Subcutaneous adipose tissue (tissue), 4 donors: Measurements from ENCODE around the gene AP3B2. TPM values are rescaled to one million over a fixed set of nuclear protein-coding genes. Genes with fewer than 3 reads are reported as not detected.

ENCODE experiments used
- CTCF ChIP-seq: fragments of 450-650 bp; IDR thresholded peaks from one replicate; pipeline ENCODE4 v1.5.1; 2016; ENCODE audit warnings: low read depth, mild to moderate bottlenecking, control low read depth, antibody characterized with exemption, moderate library complexity
- total RNA-seq, 4 donors: library from RNA; depleted of rRNA; stranded (reverse); fragments of >200 nt; gene quantifications; one replicate each; pipeline ENCODE4 v1.1.0, GENCODE V29; 2016

The AP3B2 gene
- total RNA-seq, 4 donors from 2014 or later, result 0.82 to 3.4 (median 2.5) TPM

- TF ChIP-seq CTCF, result no peak
Measured at GRCh38 chr15:82742134-82742533, 32.5 kb upstream of the AP3B2 start.

GRCh38 chr15:82739086-82739485 is 29.4 kb upstream of the AP3B2 start:
- no peak for TF ChIP-seq CTCF

- TF ChIP-seq CTCF, result no peak
Measured at GRCh38 chr15:82737975-82738374, 28.3 kb upstream of the AP3B2 start.

GRCh38 chr15:82731527-82731926 is 21.9 kb upstream of the AP3B2 start:
- no peak for TF ChIP-seq CTCF

GRCh38 chr15:82730022-82730530 is 20.4 kb upstream of the AP3B2 start:
- TF ChIP-seq CTCF, result no peak

GRCh38 chr15:82726816-82727215 is 17.1 kb upstream of the AP3B2 start:
- TF ChIP-seq CTCF, result no peak

GRCh38 chr15:82715003-82715402 is 5.3 kb upstream of the AP3B2 start:
- TF ChIP-seq CTCF, result no peak
